GM10248 (cell line): ENCODE results near the gene RRP9.

Experiments used
- CTCF ChIA-PET: fragments of 300-600 bp; sonication (Branson Sonifier 250); formaldehyde crosslinking; extraction: SDS; loops from one replicate; lab custom pipeline; 2021; ENCODE audit warnings: antibody characterized with exemption; lab: Yijun Ruan, JAX
- POLR2A ChIA-PET: fragments of 350-650 bp; sonication (Branson Sonifier 250); formaldehyde crosslinking; extraction: SDS; loops from one replicate; lab custom pipeline; 2020; ENCODE audit warnings: antibody characterized with exemption; lab: Yijun Ruan, JAX
- DNase-seq: peaks from one replicate; pipeline ENCODE4 v3.0.0; 2012; ENCODE audit errors: extremely low spot score
- CTCF ChIP-seq: IDR thresholded peaks from 2 replicates; pipeline ENCODE4 v1.5.1; 2012; ENCODE audit warnings: mild to moderate bottlenecking, low read depth; ENCODE audit errors: extremely low read depth, missing control alignments, control extremely low read depth

Gene RRP9

GRCh38 chr3:51897391-51897790 lies 44.3 kb downstream of the RRP9 start:
- POLR2A ChIA-PET = no interaction called here
- no peak for TF ChIP-seq CTCF
- CTCF ChIA-PET = no interaction called here
- DNase-seq = no peak

DNA sequence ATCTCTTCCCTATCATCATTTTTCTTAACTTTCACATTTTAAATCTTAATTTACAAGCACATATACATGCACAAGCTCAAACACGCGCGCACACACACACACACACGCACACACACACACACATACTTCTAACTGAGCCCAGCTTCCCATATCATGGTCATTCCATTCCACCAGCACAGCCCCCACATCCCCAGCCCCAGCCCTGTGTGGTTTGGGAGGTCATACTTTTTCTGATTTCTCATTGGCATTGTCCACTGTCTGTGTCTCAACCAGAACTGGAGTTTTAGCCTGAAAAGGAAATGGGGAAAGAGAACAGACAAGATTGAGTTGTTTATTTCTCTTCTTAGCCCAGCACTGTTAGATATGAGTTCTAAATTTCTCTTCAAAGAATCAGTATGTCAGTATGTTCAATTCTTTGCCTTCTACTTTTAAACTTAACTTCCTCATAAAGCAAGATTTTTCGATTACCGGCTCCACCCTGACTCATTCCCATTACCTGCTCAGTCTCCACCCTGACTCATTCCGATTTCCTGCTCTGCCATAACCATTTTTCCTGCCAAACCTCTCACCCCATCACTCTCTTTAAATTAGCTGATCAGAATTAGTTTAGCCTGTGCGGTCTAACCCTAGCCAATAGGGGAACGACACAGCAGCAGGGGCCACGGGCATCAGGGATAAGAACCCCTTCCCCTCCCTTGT lies 44.9 kb downstream of the RRP9 start:
- TF ChIP-seq CTCF = no peak
- ChIA-PET POLR2A (no interaction called here), CTCF (no interaction called here)
- no peak for DNase-seq

DNA sequence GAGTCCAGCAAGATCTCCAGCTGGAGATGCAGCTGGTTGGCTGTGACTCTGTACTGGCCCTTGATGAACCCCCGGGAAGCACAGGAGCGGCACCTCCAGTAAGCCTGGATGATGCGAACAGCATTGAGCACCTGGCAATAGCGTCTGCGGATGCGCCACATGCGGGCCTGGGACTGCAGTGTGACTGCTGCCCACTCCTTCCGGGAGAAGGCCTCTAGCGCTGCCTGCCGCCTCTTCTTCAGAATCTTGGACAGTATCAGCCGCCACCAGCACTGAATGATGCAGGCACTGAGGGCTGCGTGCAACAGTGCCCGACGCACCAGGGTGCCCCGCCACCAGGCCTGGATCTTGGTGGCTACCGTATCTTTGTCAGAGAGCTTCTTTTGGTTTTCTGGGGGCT lies 46.8 kb downstream of the RRP9 start:
- TF ChIP-seq CTCF = no peak
- no peak for DNase-seq
- ChIA-PET CTCF (interaction anchor here (1.3 kb wide), 1 partner anchor 21 kb away, joined by 3 read pairs; no protein-coding TSS in a partner anchor), POLR2A (no interaction called here)

- CTCF ChIA-PET = interaction anchor here (1.3 kb wide), 1 partner anchor 21 kb away, joined by 3 read pairs; no protein-coding TSS in a partner anchor
- TF ChIP-seq CTCF = no peak
- DNase-seq = no peak
- POLR2A ChIA-PET = no interaction called here
These were observed 47.3 kb downstream of the RRP9 start for GRCh38 chr3:51894391-51894790.

DNA sequence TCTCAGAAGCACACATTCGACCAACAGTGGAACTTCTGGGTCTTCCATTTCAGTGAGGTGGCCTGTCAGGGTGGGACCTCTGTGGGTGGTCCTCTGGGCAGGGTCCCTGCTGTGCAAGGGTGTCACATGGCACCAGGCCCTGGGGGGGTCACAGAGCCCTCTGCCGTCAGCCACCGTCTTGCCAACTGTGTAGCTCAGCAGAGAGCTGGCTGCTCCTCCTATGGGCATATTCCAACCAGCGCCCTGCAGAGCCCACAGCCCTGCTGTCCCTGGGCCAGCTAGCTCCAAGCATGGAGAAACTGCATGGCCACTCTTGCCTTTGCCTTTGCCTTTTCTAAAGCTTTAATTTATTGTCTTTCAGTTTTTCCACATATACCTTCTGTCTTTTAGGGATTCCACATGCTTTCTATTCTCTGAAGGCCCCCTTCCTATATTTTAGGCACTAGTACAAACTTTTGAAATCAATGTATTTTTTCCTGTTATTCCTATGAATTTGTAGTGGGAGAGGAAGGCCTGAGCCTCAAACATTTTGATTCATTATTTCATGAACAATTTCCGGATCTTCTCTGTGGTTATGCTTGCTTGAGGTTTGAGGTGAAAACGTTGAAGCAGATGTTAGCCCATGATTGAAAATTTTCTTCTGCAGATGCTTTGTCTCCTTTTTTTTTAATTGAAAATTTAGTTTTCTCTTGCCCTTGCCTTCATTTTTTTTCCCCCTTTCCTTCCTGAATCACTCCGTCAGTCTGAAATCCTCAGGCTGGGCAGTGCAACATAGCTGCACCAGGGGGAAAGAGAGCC lies 50.3 kb downstream of the RRP9 start:
- no peak for DNase-seq
- TF ChIP-seq CTCF = no peak
- ChIA-PET CTCF (interaction anchor here (1.0 kb wide), 1 partner anchor 9 kb away, joined by 3 read pairs; no protein-coding TSS in a partner anchor), POLR2A (no interaction called here)

DNA sequence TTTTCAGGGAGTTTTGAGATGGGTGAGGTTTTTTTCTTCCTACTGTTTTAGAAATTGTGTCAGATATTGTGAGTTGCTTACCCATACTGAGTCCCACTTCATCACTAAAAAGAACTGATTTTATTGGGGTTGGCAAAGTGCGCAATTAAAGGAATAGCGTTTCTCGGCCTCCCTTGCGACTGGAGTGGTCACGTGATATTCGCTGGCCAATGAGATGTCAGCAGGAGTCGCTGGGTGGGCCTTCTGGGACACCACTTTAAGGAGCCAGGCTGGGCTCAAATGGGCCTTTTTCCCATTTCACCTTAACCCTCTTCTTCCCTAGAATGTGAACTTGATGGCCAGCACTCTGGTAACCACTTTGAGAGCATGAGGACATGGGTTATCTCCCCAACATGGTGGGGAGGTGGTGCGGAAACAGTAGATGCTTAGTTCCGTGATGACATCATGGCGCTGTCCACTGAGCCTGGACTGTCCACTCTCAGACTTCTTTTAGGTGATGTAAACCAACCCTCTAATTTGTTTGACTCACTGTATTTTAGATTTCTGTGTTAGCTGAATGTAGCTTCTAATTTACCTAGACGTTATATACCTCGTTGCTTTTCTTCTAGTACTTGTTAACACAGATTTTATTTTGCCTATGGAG lies 53.1 kb downstream of the RRP9 start:
- ChIA-PET CTCF (no interaction called here), POLR2A (no interaction called here)
- no peak for TF ChIP-seq CTCF

More for the DNA sequence above, 53.1 kb downstream of the RRP9 start:
- DNase-seq = no peak
